ENCODE data around the gene CAMK4. TPM values are rescaled to one million over a fixed set of nuclear protein-coding genes. Genes with fewer than 3 reads are reported as not detected.

Gene CAMK4
- polyA plus RNA-seq, 1 donor from 2014 or later, result 16.6 TPM

- H3K4me3 ChIP-seq (ENCODE audit: low read length), result no peak overlapping the region
- TF ChIP-seq CTCF (IDR thresholded peaks at IDR 0.05; ENCODE audit: poor library complexity, severe bottlenecking) (no peak), REST (IDR thresholded peaks at IDR 0.05; ENCODE audit: borderline replicate concordance) (no peak)
- no peak overlapping the region for H3K9ac ChIP-seq (ENCODE audit: low read length)
- peaks cover 5% of the 10 kb centered on the region for H3K79me2 ChIP-seq (replicated peaks; ENCODE audit: insufficient read depth, low read length)
- no peak overlapping the region for H2AFZ ChIP-seq (ENCODE audit: low read depth, low read length)
- no peaks in the 10 kb centered on the region for H3F3A ChIP-seq (ENCODE audit: insufficient read depth, low read length, poor library complexity, severe bottlenecking)
- no peaks in the 10 kb centered on the region for H3K9me2 ChIP-seq (ENCODE audit: insufficient read depth, low read length)
- H3K9me3 ChIP-seq (ENCODE audit: low read length), result no peaks in the 10 kb centered on the region
- no peak overlapping the region for H3K4me2 ChIP-seq (ENCODE audit: low read length)
- H3K36me3 ChIP-seq (ENCODE audit: insufficient read depth, low read length), result no peaks in the 10 kb centered on the region
- H4K20me1 ChIP-seq (ENCODE audit: insufficient read depth), result no peaks in the 10 kb centered on the region
- no peaks in the 10 kb centered on the region for H3K27me3 ChIP-seq (ENCODE audit: insufficient read depth, low read depth, low read length)
- H3K27ac ChIP-seq (ENCODE audit: low read length), result no peak overlapping the region
These were observed 12.8 kb downstream of the CAMK4 start for GRCh38 chr5:111236995-111237394.

- Histone ChIP-seq H3K9me3 (ENCODE audit: low read length) (no peaks in the 10 kb centered on the region), H3K36me3 (ENCODE audit: insufficient read depth, low read length) (no peaks in the 10 kb centered on the region)
These were observed 13.3 kb downstream of the CAMK4 start for GRCh38 chr5:111237470-111237869.

More at GRCh38 chr5:111237470-111237869, 13.3 kb downstream of the CAMK4 start:
- no peak overlapping the region for H2AFZ ChIP-seq (ENCODE audit: low read depth, low read length)
- no peak overlapping the region for H3K4me3 ChIP-seq (ENCODE audit: low read length)
- H3K79me2 ChIP-seq (replicated peaks; ENCODE audit: insufficient read depth, low read length), result peaks cover 5% of the 10 kb centered on the region
- no peak overlapping the region for H3K9ac ChIP-seq (ENCODE audit: low read length)
- H3K9me2 ChIP-seq (ENCODE audit: insufficient read depth, low read length), result no peaks in the 10 kb centered on the region
- H4K20me1 ChIP-seq (ENCODE audit: insufficient read depth), result no peaks in the 10 kb centered on the region
- no peaks in the 10 kb centered on the region for H3K27me3 ChIP-seq (ENCODE audit: insufficient read depth, low read depth, low read length)
- H3K27ac ChIP-seq (ENCODE audit: low read length), result no peak overlapping the region
- no peaks in the 10 kb centered on the region for H3F3A ChIP-seq (ENCODE audit: insufficient read depth, low read length, poor library complexity, severe bottlenecking)
- no peak for TF ChIP-seq EZH2 (IDR thresholded peaks at IDR 0.05; ENCODE audit: borderline replicate concordance, insufficient read depth, low read length, poor library complexity, severe bottlenecking)
- TF ChIP-seq TAF1 (IDR thresholded peaks at IDR 0.05; ENCODE audit: low read depth), result no peak
- no peak for TF ChIP-seq EP300 (conservative IDR thresholded peaks at IDR 0.05; ENCODE audit: poor library complexity, severe bottlenecking)
- no peak for TF ChIP-seq MXI1 (conservative IDR thresholded peaks at IDR 0.05; ENCODE audit: poor library complexity, severe bottlenecking)
- TF ChIP-seq RAD21 (conservative IDR thresholded peaks at IDR 0.05), result no peak
- TF ChIP-seq SMC3 (conservative IDR thresholded peaks at IDR 0.05; ENCODE audit: poor library complexity), result no peak
- TF ChIP-seq POLR2AphosphoS5 (IDR thresholded peaks at IDR 0.05), result no peak
- TF ChIP-seq CTCF (IDR thresholded peaks at IDR 0.05; ENCODE audit: poor library complexity, severe bottlenecking), result no peak
- TF ChIP-seq REST (IDR thresholded peaks at IDR 0.05; ENCODE audit: borderline replicate concordance), result no peak
- no peak overlapping the region for H3K4me2 ChIP-seq (ENCODE audit: low read length)

Measured in neural cell (in vitro differentiated cells).